GM12878 (cell line): ENCODE measurements around the gene PCF11.

Source experiments
- CEBPB ChIP-seq, 2 experiments: fragments of 150-350 bp in 1 of 2; IDR thresholded peaks; 2 replicates each; pipeline ENCODE4 v1.6.1; 2012 to 2014; ENCODE audit warnings: low read depth in 2 of 2, low read length in 2 of 2, borderline replicate concordance in 1 of 2, inconsistent platforms in 1 of 2
- NR2F1 ChIP-seq: fragments of 450-650 bp; conservative IDR thresholded peaks from 2 replicates; pipeline ENCODE4 v1.6.1; 2017; ENCODE audit warnings: mild to moderate bottlenecking

- TF ChIP-seq NR2F1 (no peak), CEBPB (IDR thresholded peaks at IDR 0.05; ENCODE audit: borderline replicate concordance in 1 of 2, low read depth in 2 of 2, low read length in 2 of 2) (no peak)
Observed at GRCh38 chr11:83161610-83162199, 4.8 kb downstream of the PCF11 start.
